IPS DF 19.7 (cell line): ENCODE measurements around the gene NEMF.
"Not testable (repeated sequence)": the region's sequence is repeated elsewhere in the genome, so short reads cannot be mapped to it uniquely, and the experiment has no call there.

Experiments
- DNase-seq: peaks from one replicate; pipeline ENCODE4 v3.0.0-alpha.2; 2013; ENCODE audit warnings: low read depth, low spot score

Gene NEMF

GRCh38 chr14:49828640-49829039, 23.9 kb downstream of the NEMF start:
- no peak for DNase-seq

- no peak for DNase-seq
Observed at GRCh38 chr14:49820176-49820575, 32.4 kb downstream of the NEMF start.

GRCh38 chr14:49816844-49817243, 35.7 kb downstream of the NEMF start:
- DNase-seq: no peak

- DNase-seq: not testable (repeated sequence)
Observed at GRCh38 chr14:49816118-49816517, 36.5 kb downstream of the NEMF start.

- no peak for DNase-seq
Observed at GRCh38 chr14:49808780-49809179, 43.8 kb downstream of the NEMF start.

GRCh38 chr14:49796025-49796424, 56.6 kb downstream of the NEMF start:
- no peak for DNase-seq

GRCh38 chr14:49792618-49793017, 60.0 kb downstream of the NEMF start:
- no peak for DNase-seq

GRCh38 chr14:49786315-49786714, 66.3 kb downstream of the NEMF start:
- DNase-seq: no peak

GRCh38 chr14:49783394-49784014, 69.1 kb downstream of the NEMF start:
- no peak for DNase-seq

GRCh38 chr14:49781040-49781439, 71.5 kb downstream of the NEMF start:
- DNase-seq: not testable (repeated sequence)

- DNase-seq: no peak
Observed at GRCh38 chr14:49778421-49778820, 74.2 kb downstream of the NEMF start.

- DNase-seq: no peak
Observed at GRCh38 chr14:49774106-49774505, 78.5 kb downstream of the NEMF start.

- DNase-seq: not testable (repeated sequence)
Observed at GRCh38 chr14:49771691-49772090, 80.9 kb downstream of the NEMF start.

- no peak for DNase-seq
Observed at GRCh38 chr14:49770212-49770817, 82.3 kb downstream of the NEMF start.

- DNase-seq: no peak
Observed at GRCh38 chr14:49769581-49770211, 82.9 kb downstream of the NEMF start.

- DNase-seq: no peak
Observed at GRCh38 chr14:49769171-49769570, 83.4 kb downstream of the NEMF start.

- no peak for DNase-seq
Observed at GRCh38 chr14:49768301-49769121, 84.1 kb downstream of the NEMF start.

- no peak for DNase-seq
Observed at GRCh38 chr14:49767571-49768300, 84.9 kb downstream of the NEMF start, which contains the start of gene KLHDC2. KLHDC2 (plus strand) TSS chr14:49768153; CDS start chr14:49768469, 316 bp downstream.

- no peak for DNase-seq
Observed at GRCh38 chr14:49767270-49767570, 85.4 kb downstream of the NEMF start.

- DNase-seq: no peak
Observed at GRCh38 chr14:49766839-49767238, 85.7 kb downstream of the NEMF start.

GRCh38 chr14:49761839-49762551, 90.6 kb downstream of the NEMF start:
- DNase-seq: no peak
